ENCODE measurements around the gene WWTR1. TPM values are rescaled to one million over a fixed set of nuclear protein-coding genes. Genes with fewer than 3 reads are reported as not detected.
A peak's percentile ranks its signal among the peaks of the same experiment; 100 is the strongest.

WWTR1 gene
- total and polyA plus RNA-seq, 2 experiments from 2014 or later = 25.1 to 26.2 TPM

DNA sequence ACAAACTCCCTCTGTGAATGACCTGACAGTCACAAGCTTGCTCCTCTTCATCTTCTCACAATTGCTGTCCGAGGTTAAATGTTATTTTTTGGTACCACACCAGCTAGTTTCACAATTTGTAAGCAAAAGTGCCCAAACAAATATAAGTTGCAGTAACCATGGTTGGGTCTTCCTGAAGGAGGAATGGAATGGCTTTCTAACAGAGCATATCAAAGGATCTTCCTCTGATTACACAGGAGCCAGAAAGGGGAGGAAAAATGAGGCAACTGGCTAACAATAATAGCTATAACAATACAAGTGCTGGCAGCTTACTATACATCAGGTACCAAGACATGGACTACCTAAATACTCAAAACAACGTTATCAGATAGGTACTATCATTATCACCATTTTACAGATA, 90.4 kb downstream of the WWTR1 start:
- Histone ChIP-seq H3K79me2 (replicated peaks; ENCODE audit: insufficient read depth) (peaks cover 43% of the 10 kb centered on the region), H2AFZ (no peak overlapping the region), H3F3A (replicated peaks; ENCODE audit: low read depth) (no peaks in the 10 kb centered on the region), H3K4me1 (ENCODE audit: insufficient read depth) (peaks cover 21% of the 10 kb centered on the region), H4K20me1 (replicated peaks; ENCODE audit: insufficient read depth) (no peaks in the 10 kb centered on the region), H3K4me3 (no peak overlapping the region), H3K27ac (ENCODE audit: low read depth) (0 out of 2 replicates have a peak overlapping the region, but pooled peaks have one; percentile 2), H3K4me2 (no peak overlapping the region), H3K27me3 (ENCODE audit: insufficient read depth) (no peaks in the 10 kb centered on the region), H3K36me3 (ENCODE audit: insufficient read depth) (no peaks in the 10 kb centered on the region), H3K9me2 (ENCODE audit: insufficient read depth) (no peaks in the 10 kb centered on the region)
- Mint-ChIP-seq H3K4me1 (peaks cover 16% of the 10 kb centered on the region), H3K27me3 (ENCODE audit: insufficient read depth, low read depth, poor library complexity) (peaks cover 7% of the 10 kb centered on the region), H3K36me3 (ENCODE audit: low read depth) (peaks cover 14% of the 10 kb centered on the region), H3K4me3 (no peak overlapping the region), H3K27ac (no peak overlapping the region), H3K9me3 (no peaks in the 10 kb centered on the region)
- DNase-seq (ENCODE audit: low spot score) (no peak), ATAC-seq (no peak)
- TF ChIP-seq EZH2phosphoT487 (IDR thresholded peaks at IDR 0.05; ENCODE audit: unreplicated experiment) (no peak), EZH2 (IDR thresholded peaks at IDR 0.05; ENCODE audit: low read depth, unreplicated experiment) (no peak), JUNB (IDR thresholded peaks at IDR 0.05; ENCODE audit: unreplicated experiment) (no peak), ZNF331 (CRISPR knock-in tag; IDR thresholded peaks at IDR 0.05; ENCODE audit: low read depth) (no peak), POLR2AphosphoS5 (IDR thresholded peaks at IDR 0.05; ENCODE audit: low read depth) (no peak), NANOG (IDR thresholded peaks at IDR 0.05; ENCODE audit: borderline replicate concordance) (no peak), ZNF114 (CRISPR knock-in tag; IDR thresholded peaks at IDR 0.05) (no peak), CREB1 (CRISPR knock-in tag; IDR thresholded peaks at IDR 0.05; ENCODE audit: low read depth) (no peak), STAT1 (IDR thresholded peaks at IDR 0.05; ENCODE audit: unreplicated experiment) (no peak)
- TF ChIP-seq, protein P1, sequence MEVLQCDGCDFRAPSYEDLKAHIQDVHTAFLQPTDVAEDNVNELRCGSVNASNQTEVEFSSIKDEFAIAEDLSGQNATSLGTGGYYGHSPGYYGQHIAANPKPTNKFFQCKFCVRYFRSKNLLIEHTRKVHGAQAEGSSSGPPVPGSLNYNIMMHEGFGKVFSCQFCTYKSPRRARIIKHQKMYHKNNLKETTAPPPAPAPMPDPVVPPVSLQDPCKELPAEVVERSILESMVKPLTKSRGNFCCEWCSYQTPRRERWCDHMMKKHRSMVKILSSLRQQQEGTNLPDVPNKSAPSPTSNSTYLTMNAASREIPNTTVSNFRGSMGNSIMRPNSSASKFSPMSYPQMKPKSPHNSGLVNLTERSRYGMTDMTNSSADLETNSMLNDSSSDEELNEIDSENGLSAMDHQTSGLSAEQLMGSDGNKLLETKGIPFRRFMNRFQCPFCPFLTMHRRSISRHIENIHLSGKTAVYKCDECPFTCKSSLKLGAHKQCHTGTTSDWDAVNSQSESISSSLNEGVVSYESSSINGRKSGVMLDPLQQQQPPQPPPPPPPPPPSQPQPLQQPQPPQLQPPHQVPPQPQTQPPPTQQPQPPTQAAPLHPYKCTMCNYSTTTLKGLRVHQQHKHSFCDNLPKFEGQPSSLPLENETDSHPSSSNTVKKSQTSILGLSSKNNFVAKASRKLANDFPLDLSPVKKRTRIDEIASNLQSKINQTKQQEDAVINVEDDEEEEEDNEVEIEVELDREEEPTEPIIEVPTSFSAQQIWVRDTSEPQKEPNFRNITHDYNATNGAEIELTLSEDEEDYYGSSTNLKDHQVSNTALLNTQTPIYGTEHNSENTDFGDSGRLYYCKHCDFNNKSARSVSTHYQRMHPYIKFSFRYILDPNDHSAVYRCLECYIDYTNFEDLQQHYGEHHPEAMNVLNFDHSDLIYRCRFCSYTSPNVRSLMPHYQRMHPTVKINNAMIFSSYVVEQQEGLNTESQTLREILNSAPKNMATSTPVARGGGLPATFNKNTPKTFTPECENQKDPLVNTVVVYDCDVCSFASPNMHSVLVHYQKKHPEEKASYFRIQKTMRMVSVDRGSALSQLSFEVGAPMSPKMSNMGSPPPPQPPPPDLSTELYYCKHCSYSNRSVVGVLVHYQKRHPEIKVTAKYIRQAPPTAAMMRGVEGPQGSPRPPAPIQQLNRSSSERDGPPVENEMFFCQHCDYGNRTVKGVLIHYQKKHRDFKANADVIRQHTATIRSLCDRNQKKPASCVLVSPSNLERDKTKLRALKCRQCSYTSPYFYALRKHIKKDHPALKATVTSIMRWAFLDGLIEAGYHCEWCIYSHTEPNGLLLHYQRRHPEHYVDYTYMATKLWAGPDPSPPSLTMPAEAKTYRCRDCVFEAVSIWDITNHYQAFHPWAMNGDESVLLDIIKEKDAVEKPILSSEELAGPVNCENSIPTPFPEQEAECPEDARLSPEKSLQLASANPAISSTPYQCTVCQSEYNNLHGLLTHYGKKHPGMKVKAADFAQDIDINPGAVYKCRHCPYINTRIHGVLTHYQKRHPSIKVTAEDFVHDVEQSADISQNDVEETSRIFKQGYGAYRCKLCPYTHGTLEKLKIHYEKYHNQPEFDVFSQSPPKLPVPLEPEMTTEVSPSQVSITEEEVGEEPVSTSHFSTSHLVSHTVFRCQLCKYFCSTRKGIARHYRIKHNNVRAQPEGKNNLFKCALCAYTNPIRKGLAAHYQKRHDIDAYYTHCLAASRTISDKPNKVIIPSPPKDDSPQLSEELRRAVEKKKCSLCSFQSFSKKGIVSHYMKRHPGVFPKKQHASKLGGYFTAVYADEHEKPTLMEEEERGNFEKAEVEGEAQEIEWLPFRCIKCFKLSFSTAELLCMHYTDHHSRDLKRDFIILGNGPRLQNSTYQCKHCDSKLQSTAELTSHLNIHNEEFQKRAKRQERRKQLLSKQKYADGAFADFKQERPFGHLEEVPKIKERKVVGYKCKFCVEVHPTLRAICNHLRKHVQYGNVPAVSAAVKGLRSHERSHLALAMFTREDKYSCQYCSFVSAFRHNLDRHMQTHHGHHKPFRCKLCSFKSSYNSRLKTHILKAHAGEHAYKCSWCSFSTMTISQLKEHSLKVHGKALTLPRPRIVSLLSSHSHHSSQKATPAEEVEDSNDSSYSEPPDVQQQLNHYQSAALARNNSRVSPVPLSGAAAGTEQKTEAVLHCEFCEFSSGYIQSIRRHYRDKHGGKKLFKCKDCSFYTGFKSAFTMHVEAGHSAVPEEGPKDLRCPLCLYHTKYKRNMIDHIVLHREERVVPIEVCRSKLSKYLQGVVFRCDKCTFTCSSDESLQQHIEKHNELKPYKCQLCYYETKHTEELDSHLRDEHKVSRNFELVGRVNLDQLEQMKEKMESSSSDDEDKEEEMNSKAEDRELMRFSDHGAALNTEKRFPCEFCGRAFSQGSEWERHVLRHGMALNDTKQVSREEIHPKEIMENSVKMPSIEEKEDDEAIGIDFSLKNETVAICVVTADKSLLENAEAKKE (CRISPR knock-in tag; IDR thresholded peaks at IDR 0.05) = no peak
- TF ChIP-seq, protein P2, sequence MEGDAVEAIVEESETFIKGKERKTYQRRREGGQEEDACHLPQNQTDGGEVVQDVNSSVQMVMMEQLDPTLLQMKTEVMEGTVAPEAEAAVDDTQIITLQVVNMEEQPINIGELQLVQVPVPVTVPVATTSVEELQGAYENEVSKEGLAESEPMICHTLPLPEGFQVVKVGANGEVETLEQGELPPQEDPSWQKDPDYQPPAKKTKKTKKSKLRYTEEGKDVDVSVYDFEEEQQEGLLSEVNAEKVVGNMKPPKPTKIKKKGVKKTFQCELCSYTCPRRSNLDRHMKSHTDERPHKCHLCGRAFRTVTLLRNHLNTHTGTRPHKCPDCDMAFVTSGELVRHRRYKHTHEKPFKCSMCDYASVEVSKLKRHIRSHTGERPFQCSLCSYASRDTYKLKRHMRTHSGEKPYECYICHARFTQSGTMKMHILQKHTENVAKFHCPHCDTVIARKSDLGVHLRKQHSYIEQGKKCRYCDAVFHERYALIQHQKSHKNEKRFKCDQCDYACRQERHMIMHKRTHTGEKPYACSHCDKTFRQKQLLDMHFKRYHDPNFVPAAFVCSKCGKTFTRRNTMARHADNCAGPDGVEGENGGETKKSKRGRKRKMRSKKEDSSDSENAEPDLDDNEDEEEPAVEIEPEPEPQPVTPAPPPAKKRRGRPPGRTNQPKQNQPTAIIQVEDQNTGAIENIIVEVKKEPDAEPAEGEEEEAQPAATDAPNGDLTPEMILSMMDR (conservative IDR thresholded peaks at IDR 0.05; ENCODE audit: low read depth in 2 of 2) = no peak
- TF ChIP-seq, protein P3, sequence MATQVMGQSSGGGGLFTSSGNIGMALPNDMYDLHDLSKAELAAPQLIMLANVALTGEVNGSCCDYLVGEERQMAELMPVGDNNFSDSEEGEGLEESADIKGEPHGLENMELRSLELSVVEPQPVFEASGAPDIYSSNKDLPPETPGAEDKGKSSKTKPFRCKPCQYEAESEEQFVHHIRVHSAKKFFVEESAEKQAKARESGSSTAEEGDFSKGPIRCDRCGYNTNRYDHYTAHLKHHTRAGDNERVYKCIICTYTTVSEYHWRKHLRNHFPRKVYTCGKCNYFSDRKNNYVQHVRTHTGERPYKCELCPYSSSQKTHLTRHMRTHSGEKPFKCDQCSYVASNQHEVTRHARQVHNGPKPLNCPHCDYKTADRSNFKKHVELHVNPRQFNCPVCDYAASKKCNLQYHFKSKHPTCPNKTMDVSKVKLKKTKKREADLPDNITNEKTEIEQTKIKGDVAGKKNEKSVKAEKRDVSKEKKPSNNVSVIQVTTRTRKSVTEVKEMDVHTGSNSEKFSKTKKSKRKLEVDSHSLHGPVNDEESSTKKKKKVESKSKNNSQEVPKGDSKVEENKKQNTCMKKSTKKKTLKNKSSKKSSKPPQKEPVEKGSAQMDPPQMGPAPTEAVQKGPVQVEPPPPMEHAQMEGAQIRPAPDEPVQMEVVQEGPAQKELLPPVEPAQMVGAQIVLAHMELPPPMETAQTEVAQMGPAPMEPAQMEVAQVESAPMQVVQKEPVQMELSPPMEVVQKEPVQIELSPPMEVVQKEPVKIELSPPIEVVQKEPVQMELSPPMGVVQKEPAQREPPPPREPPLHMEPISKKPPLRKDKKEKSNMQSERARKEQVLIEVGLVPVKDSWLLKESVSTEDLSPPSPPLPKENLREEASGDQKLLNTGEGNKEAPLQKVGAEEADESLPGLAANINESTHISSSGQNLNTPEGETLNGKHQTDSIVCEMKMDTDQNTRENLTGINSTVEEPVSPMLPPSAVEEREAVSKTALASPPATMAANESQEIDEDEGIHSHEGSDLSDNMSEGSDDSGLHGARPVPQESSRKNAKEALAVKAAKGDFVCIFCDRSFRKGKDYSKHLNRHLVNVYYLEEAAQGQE (IDR thresholded peaks at IDR 0.05; ENCODE audit: unreplicated experiment) = no peak
- TF ChIP-seq, protein P4, sequence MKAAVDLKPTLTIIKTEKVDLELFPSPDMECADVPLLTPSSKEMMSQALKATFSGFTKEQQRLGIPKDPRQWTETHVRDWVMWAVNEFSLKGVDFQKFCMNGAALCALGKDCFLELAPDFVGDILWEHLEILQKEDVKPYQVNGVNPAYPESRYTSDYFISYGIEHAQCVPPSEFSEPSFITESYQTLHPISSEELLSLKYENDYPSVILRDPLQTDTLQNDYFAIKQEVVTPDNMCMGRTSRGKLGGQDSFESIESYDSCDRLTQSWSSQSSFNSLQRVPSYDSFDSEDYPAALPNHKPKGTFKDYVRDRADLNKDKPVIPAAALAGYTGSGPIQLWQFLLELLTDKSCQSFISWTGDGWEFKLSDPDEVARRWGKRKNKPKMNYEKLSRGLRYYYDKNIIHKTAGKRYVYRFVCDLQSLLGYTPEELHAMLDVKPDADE (IDR thresholded peaks at IDR 0.05) = no peak

Data from GM23338 (cell line).